NT2/D1 (cell line): ENCODE results near the gene SIM1.

Source experiments
- SUZ12 ChIP-seq: IDR thresholded peaks from 2 replicates; pipeline ENCODE4 v1.6.1; 2011; ENCODE audit not compliant: insufficient read length, insufficient read depth; ENCODE audit errors: extremely low read depth
- YY1 ChIP-seq: IDR thresholded peaks from 2 replicates; pipeline ENCODE4 v1.6.1; 2011; ENCODE audit not compliant: insufficient read length, insufficient read depth
- ZNF274 ChIP-seq: IDR thresholded peaks from 2 replicates; pipeline ENCODE4 v1.6.1; 2011; ENCODE audit warnings: mild to moderate bottlenecking, low read depth, low read length

- TF ChIP-seq ZNF274 (no peak), YY1 (no peak), SUZ12 (no peak)
Measured at GRCh38 chr6:100504786-100505737, 40.3 kb upstream of the SIM1 start.
